ENCODE measurements around the gene PIK3AP1. TPM values are rescaled to one million over a fixed set of nuclear protein-coding genes. Genes with fewer than 3 reads are reported as not detected.

PIK3AP1 gene
- total and polyA plus RNA-seq, 10 of the 15 experiments (the other 5 are each of a cell fraction or from before 2014, with no cell fraction given), result 26.2 to 306 (median 119) TPM

- no peak for TF ChIP-seq ZBTB11 (CRISPR knock-in tag; IDR thresholded peaks at IDR 0.05)
- TF ChIP-seq KAT2A (conservative IDR thresholded peaks at IDR 0.05; ENCODE audit: control insufficient read depth, low read depth, low read length), result no peak
- TF ChIP-seq CUX1 (IDR thresholded peaks at IDR 0.05; ENCODE audit: insufficient replicate concordance, low read depth, low read length), result no peak
- peak; percentile 97 for TF ChIP-seq EED (IDR thresholded peaks at IDR 0.05; ENCODE audit: low read depth)
- peak; percentile 25; the same call in 1 of the 3 replicates for TF ChIP-seq POU2F2 (IDR thresholded peaks at IDR 0.05; ENCODE audit: borderline replicate concordance, low read depth, low read length)
- TF ChIP-seq ZSCAN29 (IDR thresholded peaks at IDR 0.05), result no peak
- TF ChIP-seq ZNF24 (IDR thresholded peaks at IDR 0.05), result no peak
- TF ChIP-seq BHLHE40 (IDR thresholded peaks at IDR 0.05; ENCODE audit: borderline replicate concordance in 1 of 2, low read depth in 2 of 2, low read length in 1 of 2), result 0 out of 4 replicates have a peak, but pooled peaks of 1 of the 2 experiments have one; percentile 32
- peak; percentile 32; the same call in 1 of the 2 replicates for TF ChIP-seq SMARCA5 (IDR thresholded peaks at IDR 0.05)
- TF ChIP-seq CBFB (IDR thresholded peaks at IDR 0.05; ENCODE audit: low read depth), result no peak
- TF ChIP-seq ASH2L (IDR thresholded peaks at IDR 0.05; ENCODE audit: borderline replicate concordance, low read depth), result no peak
- no peak for TF ChIP-seq BCL3 (IDR thresholded peaks at IDR 0.05; ENCODE audit: borderline replicate concordance, insufficient read depth, low read depth, low read length, poor library complexity, severe bottlenecking)
- TF ChIP-seq RFX5 (IDR thresholded peaks at IDR 0.05; ENCODE audit: low read depth, low read length), result no peak
- no peak for TF ChIP-seq TARDBP (IDR thresholded peaks at IDR 0.05; ENCODE audit: borderline replicate concordance)
- TF ChIP-seq MXI1 (IDR thresholded peaks at IDR 0.05; ENCODE audit: low read depth, low read length), result no peak
- TF ChIP-seq BACH1 (IDR thresholded peaks at IDR 0.05; ENCODE audit: borderline replicate concordance), result no peak
- TF ChIP-seq MLLT1 (IDR thresholded peaks at IDR 0.05), result no peak
- no peak for TF ChIP-seq RB1 (IDR thresholded peaks at IDR 0.05; ENCODE audit: borderline replicate concordance)
These were observed 46.8 kb downstream of the PIK3AP1 start (continued) for GRCh38 chr10:96673318-96674099.

Data from GM12878 (cell line).